Aorta (tissue), 5 donors: Measurements from ENCODE around the gene RNF212B. TPM values are rescaled to one million over a fixed set of nuclear protein-coding genes. Genes with fewer than 3 reads are reported as not detected.
"Not testable (repeated sequence)": the region's sequence is repeated elsewhere in the genome, so short reads cannot be mapped to it uniquely, and the experiment has no call there.

Source experiments
- ATAC-seq: fragments of 200-7000 bp; cut with Tn5 transposase; one replicate; pipeline ENCODE4 v1.9.1; 2022; ENCODE audit warnings: moderate library complexity; ENCODE audit not compliant: low FRiP score
- DNase-seq, 2 donors: peaks; one replicate each; pipeline ENCODE4 v3.0.0-alpha.2; 2020
- H3K27ac ChIP-seq, 2 donors: one replicate each; pipeline ENCODE4 v1.5.1; 2013; ENCODE audit warnings: low read length in 2 of 2, mild to moderate bottlenecking in 2 of 2, moderate library complexity in 2 of 2, control low read depth in 1 of 2, inconsistent platforms in 1 of 2, low read depth in 1 of 2
- H3K27me3 ChIP-seq, 2 donors: one replicate each; pipeline ENCODE4 v1.6.1; 2013; ENCODE audit warnings: control low read depth in 1 of 2, low read length in 1 of 2, mild to moderate bottlenecking in 1 of 2, moderate library complexity in 1 of 2; ENCODE audit not compliant: insufficient read depth in 2 of 2, control insufficient read depth in 1 of 2
- H3K36me3 ChIP-seq, 2 donors: one replicate each; pipeline ENCODE4 v1.6.1; 2013; ENCODE audit warnings: control low read depth in 1 of 2, low read length in 1 of 2, mild to moderate bottlenecking in 1 of 2; ENCODE audit not compliant: insufficient read depth in 2 of 2, control insufficient read depth in 1 of 2
- H3K4me1 ChIP-seq, 2 donors: one replicate each; pipeline ENCODE4 v1.6.1; 2013; ENCODE audit warnings: low read length in 2 of 2, control low read depth in 1 of 2, mild to moderate bottlenecking in 1 of 2, moderate library complexity in 1 of 2; ENCODE audit not compliant: insufficient read depth in 2 of 2, control insufficient read depth in 1 of 2
- H3K4me3 ChIP-seq, 2 donors: one replicate each; pipeline ENCODE4 v1.5.1; 2013; ENCODE audit warnings: low read length in 2 of 2, control low read depth in 1 of 2, mild to moderate bottlenecking in 1 of 2
- H3K9me3 ChIP-seq: one replicate; pipeline ENCODE4 v1.6.1; 2013; ENCODE audit warnings: mild to moderate bottlenecking, low read length; ENCODE audit not compliant: control insufficient read depth
- WGBS, 2 donors: extraction: QIAGEN DNeasy Blood & Tissue Kit; methylation state at CpG; one replicate each; pipeline ENCODE4 v1.1.7; 2013; 5-methylcytosine and 5-hydroxymethylcytosine counted together
- intact Hi-C, 2 donors: fragments of 100-400 bp; cut with DNase I; formaldehyde crosslinking; loops; one replicate each; pipeline versions ENCODE4 v1.14.2 to v1.15.0; 2022
- polyA plus RNA-seq, 2 donors: library from polyadenylated mRNA; stranded (reverse); fragments of 200-250 nt; gene quantifications; one replicate each; pipeline ENCODE4 v1.2.3, GENCODE V29; 2013
- total RNA-seq, 2 donors: library from RNA; stranded (reverse); fragmentation: NEBNext Ultra II Directional; extraction: Animal tissue kit (Norgen Biotek cat#: 25700); gene quantifications; one replicate each; pipeline ENCODE4 v1.2.1, GENCODE V29; 2021
- donor health status: healthy with polysubstance abuse.
- donor health status: Bipolar disorder and iron deficiency.
- donor health status: DM: no; HTN: no; CAD: no.
- donor health status: DM: no; HTN: no; CAD: no.
- donor health status: DM: yes; HTN: yes; CAD: no.

Gene RNF212B
- total and polyA plus RNA-seq, 4 donors = not detected

DNA sequence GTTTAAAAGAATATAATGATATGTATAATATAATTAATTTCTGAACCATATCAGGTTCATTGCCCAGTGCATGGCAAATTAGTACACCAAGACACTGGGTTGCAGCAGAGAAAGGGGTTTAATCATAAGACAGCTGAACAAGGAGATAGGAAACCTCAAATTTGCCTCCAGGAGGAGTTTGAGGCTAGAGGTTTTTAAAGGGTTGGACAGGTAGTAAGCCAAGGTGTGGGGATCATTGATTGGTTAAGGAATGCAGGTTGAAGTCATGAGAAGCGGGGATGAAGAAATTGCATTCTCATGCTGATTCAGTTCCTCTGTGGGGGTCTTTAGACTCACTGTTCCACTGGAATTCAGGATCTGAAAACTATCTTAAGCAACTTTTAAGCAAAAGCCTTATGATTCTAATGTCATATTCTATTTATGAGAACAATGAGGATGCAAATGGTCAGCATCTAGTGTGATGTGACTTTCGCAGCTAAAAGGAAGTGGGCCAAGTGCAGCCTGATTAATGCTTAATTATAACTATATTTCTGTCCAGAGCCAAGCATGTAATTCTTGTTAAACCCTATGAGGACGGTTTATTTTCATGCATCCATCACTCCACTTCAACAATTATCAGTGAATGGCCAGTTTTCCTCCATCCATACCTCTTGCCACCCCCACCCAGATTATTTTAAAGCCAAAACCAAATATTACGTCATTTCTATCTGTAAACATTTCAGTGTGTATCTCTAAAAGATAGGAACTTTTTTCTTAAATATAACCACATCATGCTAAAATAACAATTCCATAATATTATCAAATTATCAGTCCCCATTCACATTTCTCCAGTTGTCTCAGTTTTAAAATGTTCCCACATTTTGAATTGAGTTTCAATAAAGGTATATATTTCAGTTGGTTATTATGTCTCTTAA lies 14.9 kb downstream of the RNF212B start:
- no peaks in the 10 kb centered on the region for H3K36me3 ChIP-seq
- DNase-seq (no peak), ATAC-seq (no peak)
- 58 to 63% methylated on average over 4 of the region's 4 CpGs for WGBS, 2 donors
- no peak overlapping the region for H3K27ac ChIP-seq
- intact Hi-C loops = no loop called here
- H3K4me3 ChIP-seq = no peak overlapping the region
- H3K27me3 ChIP-seq = no peaks in the 10 kb centered on the region
- H3K9me3 ChIP-seq = no peaks in the 10 kb centered on the region
- H3K4me1 ChIP-seq = no peaks in the 10 kb centered on the region

- ATAC-seq = no peak
- Histone ChIP-seq H3K9me3 (no peaks in the 10 kb centered on the region), H3K27me3 (no peaks in the 10 kb centered on the region), H3K4me1 (no peaks in the 10 kb centered on the region), H3K27ac (no peak overlapping the region), H3K36me3 (no peaks in the 10 kb centered on the region), H3K4me3 (no peak overlapping the region)
- DNase-seq = no peak
- intact Hi-C loops = no loop called here
- WGBS, 2 donors = 93 to 95% methylated on average over 5 of the region's 5 CpGs
These were observed 20.5 kb downstream of the RNF212B start for GRCh38 chr14:23258256-23258655.

DNA sequence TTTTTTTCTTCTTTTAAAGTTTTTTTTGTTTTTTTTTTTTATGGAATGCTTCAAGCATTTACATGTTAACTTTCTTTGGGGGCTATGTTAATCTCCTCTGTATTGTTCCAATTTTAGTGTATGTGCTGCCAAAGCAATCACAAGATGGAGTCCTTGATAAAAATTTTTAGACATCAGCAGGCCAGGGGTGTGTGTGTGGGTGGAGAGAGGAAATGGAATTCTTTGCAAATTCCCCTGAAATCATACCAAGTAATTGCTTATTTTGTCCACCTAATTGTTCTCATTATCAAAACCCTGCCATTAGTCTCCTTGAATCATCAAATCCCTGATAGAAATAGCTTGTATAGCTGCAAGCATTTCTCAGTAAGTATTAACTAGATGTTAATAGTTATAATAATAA lies 21.7 kb downstream of the RNF212B start:
- intact Hi-C loops = no loop called here
- no peak for ATAC-seq

GRCh38 chr14:23260849-23261248 lies 23.1 kb downstream of the RNF212B start:
- not testable (repeated sequence) for H3K4me1 ChIP-seq, H3K4me3 ChIP-seq, ATAC-seq, H3K9me3 ChIP-seq, DNase-seq, H3K27ac ChIP-seq, H3K36me3 ChIP-seq, H3K27me3 ChIP-seq
- intact Hi-C loops = loop anchor here in 1 of 2 donors (5.0 to 10.0 kb wide), 2 partner anchors 116 to 304 kb away; partner anchors contain the start of genes AP1G2 and CMTM5
- 75 to 77% methylated on average over 8 of the region's 8 CpGs for WGBS, 2 donors

More for the DNA sequence above, 21.7 kb downstream of the RNF212B start:
- H3K9me3 ChIP-seq = no peaks in the 10 kb centered on the region
- H3K27ac ChIP-seq = no peak overlapping the region
- H3K36me3 ChIP-seq = no peaks in the 10 kb centered on the region
- no peaks in the 10 kb centered on the region for H3K4me1 ChIP-seq
- no peaks in the 10 kb centered on the region for H3K27me3 ChIP-seq
- no peak for DNase-seq
- H3K4me3 ChIP-seq = no peak overlapping the region

DNA sequence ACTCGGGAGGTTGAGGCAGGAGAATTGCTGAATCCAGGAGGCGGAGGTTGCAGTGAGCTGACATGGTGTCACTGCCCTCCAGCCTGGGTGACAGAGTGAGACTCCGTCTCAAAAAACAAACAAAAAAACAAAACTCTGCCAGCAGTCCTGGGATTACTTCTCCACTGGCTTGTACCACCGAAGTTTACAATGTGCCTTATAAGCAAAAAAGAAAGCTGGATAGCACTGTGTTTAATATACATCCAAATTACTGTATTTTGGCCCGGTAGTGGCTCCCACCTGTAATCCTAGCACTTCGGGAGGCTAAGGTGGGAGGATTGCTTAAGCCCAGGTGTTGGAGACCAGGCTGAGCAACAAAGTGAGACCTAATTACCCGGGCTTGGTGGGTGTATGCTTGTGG lies 31.5 kb downstream of the RNF212B start:
- Histone ChIP-seq H3K27me3 (no peaks in the 10 kb centered on the region), H3K36me3 (no peaks in the 10 kb centered on the region), H3K27ac (no peak overlapping the region), H3K4me3 (no peak overlapping the region), H3K9me3 (no peaks in the 10 kb centered on the region), H3K4me1 (no peaks in the 10 kb centered on the region)
- ATAC-seq = no peak
- no peak for DNase-seq
- intact Hi-C loops = loop anchor here (5.0 to 10.0 kb wide), 2 partner anchors 108 to 296 kb away; partner anchors contain the start of genes AP1G2 (in 1 of the 2) and CMTM5 (in 1 of the 2)
- WGBS, 2 donors = 81 to 85% methylated on average over 7 of the region's 7 CpGs

- intact Hi-C loops = no loop called here
- WGBS, 2 donors = 94 to 95% methylated on average over 2 of the region's 2 CpGs
- H3K4me3 ChIP-seq = no peak overlapping the region
These were observed 37.7 kb downstream of the RNF212B start for GRCh38 chr14:23275412-23275811.

GRCh38 chr14:23277189-23277588 lies 39.5 kb downstream of the RNF212B start:
- 74 to 75% methylated on average over 3 of the region's 3 CpGs for WGBS, 2 donors
- ATAC-seq = no peak
- intact Hi-C loops = no loop called here
- H3K27me3 ChIP-seq = no peaks in the 10 kb centered on the region
- no peaks in the 10 kb centered on the region for H3K4me1 ChIP-seq
- DNase-seq = no peak
- no peaks in the 10 kb centered on the region for H3K36me3 ChIP-seq
- H3K4me3 ChIP-seq = no peak overlapping the region
- no peak overlapping the region for H3K27ac ChIP-seq
- H3K9me3 ChIP-seq = no peaks in the 10 kb centered on the region

More at GRCh38 chr14:23275412-23275811, 37.7 kb downstream of the RNF212B start:
- Histone ChIP-seq H3K4me1 (no peaks in the 10 kb centered on the region), H3K27me3 (no peaks in the 10 kb centered on the region), H3K9me3 (no peaks in the 10 kb centered on the region), H3K36me3 (no peaks in the 10 kb centered on the region), H3K27ac (no peak overlapping the region)
- ATAC-seq = no peak
- DNase-seq = no peak

GRCh38 chr14:23277928-23278327 lies 40.2 kb downstream of the RNF212B start:
- DNase-seq, ATAC-seq, intact Hi-C loops, H3K27ac ChIP-seq, H3K36me3 ChIP-seq, H3K9me3 ChIP-seq, H3K4me1 ChIP-seq, H3K27me3 ChIP-seq, H3K4me3 ChIP-seq: not testable (repeated sequence)
- 92 to 96% methylated on average over 6 of the region's 6 CpGs for WGBS, 2 donors

DNA sequence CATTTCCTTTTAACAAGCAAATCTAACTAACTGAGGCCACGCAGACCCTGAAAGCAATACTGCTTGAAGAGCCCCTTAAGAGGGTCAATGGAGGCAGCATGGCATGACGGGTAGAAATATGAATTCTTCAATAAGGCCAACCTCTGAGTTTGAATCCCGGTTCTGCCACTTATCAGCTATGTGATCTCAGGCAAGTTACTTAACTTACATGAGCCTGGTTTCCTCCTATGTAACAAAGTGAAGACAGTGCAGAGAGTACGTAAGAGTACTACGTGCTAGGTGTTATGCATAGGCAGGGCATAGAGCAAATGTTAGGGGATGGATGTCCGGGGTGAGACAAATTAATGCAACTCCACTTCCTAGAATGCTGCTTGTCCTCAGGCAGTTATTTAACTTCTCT lies 43.5 kb downstream of the RNF212B start:
- H3K4me3 ChIP-seq = no peak overlapping the region
- no peaks in the 10 kb centered on the region for H3K36me3 ChIP-seq
- no peaks in the 10 kb centered on the region for H3K4me1 ChIP-seq
- WGBS, 2 donors = 93 to 96% methylated on average over 6 of the region's 6 CpGs
- H3K27ac ChIP-seq = no peak overlapping the region
- intact Hi-C loops = no loop called here
- DNase-seq (no peak), ATAC-seq (no peak)
- no peaks in the 10 kb centered on the region for H3K9me3 ChIP-seq
- no peaks in the 10 kb centered on the region for H3K27me3 ChIP-seq
